HepG2 (cell line): ENCODE results near the gene CENPB. TPM values are rescaled to one million over a fixed set of nuclear protein-coding genes. Genes with fewer than 3 reads are reported as not detected.

Experiments used
- ATAC-seq: fragments of 200-7000 bp; cut with Tn5 transposase; 3 replicates; pipeline ENCODE4 v1.9.1; 2020; ENCODE audit warnings: mild to moderate bottlenecking, moderate library complexity
- BruUV-seq: library from RNA; stranded (reverse); fragments of 400-500 nt; replicated peaks from 2 replicates; lab custom pipeline; 2021; lab: Mats Ljungman, UMichigan
- CTCF ChIA-PET: fragments of 300-600 bp; formaldehyde crosslinking; extraction: SDS; loops from one replicate; lab custom pipeline; 2021; ENCODE audit warnings: low total read pairs, inconsistent platforms, low intra/inter-chr PET ratio; lab: Yijun Ruan, JAX
- POLR2A ChIA-PET: fragments of 350-600 bp; sonication (Branson Sonifier 250); formaldehyde crosslinking; loops from one replicate; lab custom pipeline; 2020; ENCODE audit warnings: antibody characterized with exemption, inconsistent platforms; lab: Yijun Ruan, JAX
- DNase-seq: peaks from one replicate; pipeline ENCODE4 v3.0.0-alpha.2; 2015; ENCODE audit warnings: low spot score
- FAIRE-seq: peaks from 3 replicates; lab custom pipeline; 2011; peaks lifted over from hg19 to GRCh38; lab: Jason Lieb, UNC
- H2AFZ ChIP-seq: one replicate; pipeline ENCODE4 v1.6.1; 2011; ENCODE audit warnings: low read length, inconsistent platforms
- H3K27ac ChIP-seq: fragments of 300-600 bp; 3 replicates; pipeline ENCODE4 v1.8.0; 2011; ENCODE audit warnings: mixed run types, mild to moderate bottlenecking, mixed read lengths, low read length, inconsistent platforms; ENCODE audit not compliant: insufficient read depth; ENCODE audit errors: extremely low read length
- H3K27me3 ChIP-seq, 2 experiments: fragments of 200-600 bp in 1 of 2; 2 replicates in 1 of 2; 3 replicates in 1 of 2; pipeline versions ENCODE4 v1.6.0 to v1.8.0; 2011; ENCODE audit warnings: low read length in 2 of 2, mild to moderate bottlenecking in 2 of 2, moderate library complexity in 2 of 2, inconsistent platforms in 1 of 2; ENCODE audit not compliant: insufficient read depth in 2 of 2, control insufficient read depth in 1 of 2
- H3K36me3 ChIP-seq, 2 experiments: fragments of 200-600 bp in 1 of 2; replicated peaks in 1 of 2; 2 replicates in 1 of 2; 3 replicates in 1 of 2; pipeline versions ENCODE4 v1.5.1 to v1.8.0; 2011; ENCODE audit warnings: low read length in 2 of 2, inconsistent platforms in 1 of 2; ENCODE audit not compliant: insufficient read depth in 2 of 2, control insufficient read depth in 1 of 2
- H3K4me1 ChIP-seq: 2 replicates; pipeline ENCODE4 v1.5.1; 2012; ENCODE audit warnings: low read length, inconsistent platforms; ENCODE audit not compliant: insufficient read depth
- H3K4me2 ChIP-seq: 2 replicates; pipeline ENCODE4 v1.6.0; 2011; ENCODE audit warnings: low read depth, low read length, inconsistent platforms
- H3K4me3 ChIP-seq, 3 experiments: fragments of 200-600 bp in 1 of 3; sonication (generic), shearing (Covaris generic) in 1 of 3; replicated peaks in 1 of 3; 2 replicates each; pipeline ENCODE4 v1.5.1; 2011 to 2016; ENCODE audit warnings: low read length in 3 of 3, inconsistent platforms in 2 of 3, low read depth in 2 of 3, mild to moderate bottlenecking in 2 of 3, control low read depth in 1 of 3, mixed read lengths in 1 of 3; ENCODE audit not compliant: insufficient read depth in 1 of 3
- H3K79me2 ChIP-seq: one replicate; pipeline ENCODE4 v1.6.1; 2011; ENCODE audit warnings: low read length, inconsistent platforms; ENCODE audit not compliant: insufficient read depth
- H3K9ac ChIP-seq: 2 replicates; pipeline ENCODE4 v1.6.0; 2011; ENCODE audit warnings: mild to moderate bottlenecking, low read depth, low read length, inconsistent platforms; ENCODE audit not compliant: insufficient read depth
- H3K9me3 ChIP-seq: 2 replicates; pipeline ENCODE4 v1.5.1; 2012; ENCODE audit warnings: mild to moderate bottlenecking, low read length
- H4K20me1 ChIP-seq: 2 replicates; pipeline ENCODE4 v1.6.0; 2011; ENCODE audit warnings: inconsistent platforms, mild to moderate bottlenecking, low read length, moderate library complexity; ENCODE audit not compliant: insufficient read depth
- AKAP8 ChIP-seq: sonication (generic); formaldehyde crosslinking; IDR thresholded peaks from 2 replicates; pipeline ENCODE4 v1.5.1; 2020; ENCODE audit warnings: mild to moderate bottlenecking, missing genetic modification reagents
- CEBPZ ChIP-seq: IDR thresholded peaks from 2 replicates; pipeline ENCODE4 v1.6.1; 2012; ENCODE audit warnings: low read length, improper control_type of control experiment
- FOSL2 ChIP-seq: sonication (generic); formaldehyde crosslinking; IDR thresholded peaks from 2 replicates; pipeline ENCODE4 v1.4.0; 2020; ENCODE audit warnings: missing genetic modification reagents
- KAT7 ChIP-seq: IDR thresholded peaks from 2 replicates; pipeline ENCODE4 v1.6.1; 2018; ENCODE audit warnings: borderline replicate concordance, missing compliant biosample characterization
- KMT2B ChIP-seq: IDR thresholded peaks from 2 replicates; pipeline ENCODE4 v1.6.1; 2016; ENCODE audit warnings: missing genetic modification reagents, missing compliant biosample characterization
- MAFK ChIP-seq, 2 experiments: IDR thresholded peaks in 1 of 2; conservative IDR thresholded peaks in 1 of 2; 2 replicates each; pipeline ENCODE4 v1.6.1; 2011; ENCODE audit warnings: improper control_type of control experiment in 2 of 2, low read length in 2 of 2
- NR2F1 ChIP-seq, 2 experiments: fragments of 450-650 bp in 1 of 2; formaldehyde crosslinking in 1 of 2; IDR thresholded peaks; 2 replicates each; pipeline versions ENCODE4 v1.5.0 to v1.6.1; 2016 to 2020; ENCODE audit warnings: mild to moderate bottlenecking in 1 of 2, missing compliant biosample characterization in 1 of 2, missing genetic modification reagents in 1 of 2, moderate library complexity in 1 of 2
- RBM22 ChIP-seq: fragments of 200-400 bp; formaldehyde crosslinking; optimal IDR thresholded peaks from 2 replicates; pipeline ENCODE3; 2017; ENCODE audit warnings: mild to moderate bottlenecking, low read length, moderate library complexity
- SAP130 ChIP-seq: IDR thresholded peaks from 2 replicates; pipeline ENCODE4 v1.6.1; 2016; ENCODE audit warnings: low read depth
- SIX1 ChIP-seq: sonication (generic); formaldehyde crosslinking; IDR thresholded peaks from 2 replicates; pipeline ENCODE4 v1.4.0; 2020; ENCODE audit warnings: missing genetic modification reagents, borderline replicate concordance
- SP5 ChIP-seq: IDR thresholded peaks from 2 replicates; pipeline ENCODE4 v1.6.1; 2016; ENCODE audit warnings: low read depth, borderline replicate concordance
- ZBTB33 ChIP-seq: sonication (generic); formaldehyde crosslinking; IDR thresholded peaks from 2 replicates; pipeline ENCODE4 v1.4.0; 2020; ENCODE audit warnings: missing genetic modification reagents
- whole genome bisulfite sequencing: methylation state at CpG from one replicate; pipeline ENCODE4 v1.1.6; 2017; ENCODE audit warnings: low lambda C conversion rate; 5-methylcytosine and 5-hydroxymethylcytosine counted together
- in situ Hi-C: cut with HindIII; loops from 2 replicates; pipeline ENCODE4 v1.10.0; 2017; ENCODE audit warnings: low pct_unique_long_range_greater_than_20kb; ENCODE audit not compliant: extremely low pct_ligation_motif_present
- intact Hi-C: fragments of 100-400 bp; cut with micrococcal nuclease; formaldehyde crosslinking; loops from one replicate; pipeline ENCODE4 v1.10.0; 2022; ENCODE audit not compliant: unreplicated experiment
- polyA plus RNA-seq, 8 experiments: library from polyadenylated mRNA; depleted of rRNA in 3 of 8; stranded (reverse) in 7 of 8; unstranded in 1 of 8; fragments of >200 nt; fragmentation: Illumina TruSeq in 4 of 8; extraction: Trizol in 4 of 8; gene quantifications; 2 replicates each; pipeline versions ENCODE4 v1.2.1 to v1.2.3, GENCODE V29; 2011 to 2016; ENCODE audit warnings: low read depth in 4 of 8, missing spikeins in 1 of 8, mixed read lengths in 1 of 8; ENCODE audit not compliant: insufficient read depth in 1 of 8
- total RNA-seq, 5 experiments: library from RNA; depleted of rRNA; stranded (reverse); fragments of >200 nt; fragmentation: Illumina TruSeq; extraction: Trizol; gene quantifications; 2 replicates each; pipeline ENCODE4 v1.2.3, GENCODE V29; 2016; ENCODE audit warnings: low read depth in 1 of 5
- TF ChIP-seq, protein P1 (sequence below): sonication (generic); formaldehyde crosslinking; IDR thresholded peaks from 2 replicates; pipeline ENCODE4 v1.5.0; 2020; ENCODE audit warnings: mild to moderate bottlenecking, missing genetic modification reagents, moderate library complexity

CENPB gene
- total and polyA plus RNA-seq, 2 of the 13 experiments (the other 11 are each of a cell fraction or from before 2014, with no cell fraction given): 10.4 to 54.5 TPM

- Histone ChIP-seq H2AFZ (peak overlapping the region; percentile 6), H3K9ac (peak overlapping the region; percentile 77), H3K36me3 (peaks cover 18 to 32% of the 10 kb centered on the region in 2 experiments), H3K27ac (peak overlapping the region; percentile 66), H3K4me1 (peaks cover 44% of the 10 kb centered on the region), H3K4me3 (peak overlapping the region; percentile 76 to 88 (median 85)), H4K20me1 (no peaks in the 10 kb centered on the region), H3K27me3 (no peaks in the 10 kb centered on the region; a peak in 1 of 5 replicates), H3K79me2 (peaks cover 20% of the 10 kb centered on the region), H3K9me3 (no peaks in the 10 kb centered on the region), H3K4me2 (peak overlapping the region; percentile 95)
- FAIRE-seq (peak; percentile 84), ATAC-seq (peak; percentile 40), DNase-seq (peak; percentile 85)
- CTCF ChIA-PET: interaction anchor here (1.3 kb wide), 1 partner anchor 22 kb away, joined by 3 read pairs; the partner anchor contains the start of gene AP5S1
- in situ Hi-C loops: no loop called here
- BruUV-seq: TSS peak; percentile 67
- intact Hi-C loops: loop anchor here (1.0 kb wide), 2 partner anchors 14 to 23 kb away; partner anchors contain the start of gene AP5S1
- POLR2A ChIA-PET: interaction anchor here (0.6 to 3.1 kb wide), 3 partner anchors 22 to 295 kb away, joined by 4 to 31 read pairs (median 23); partner anchors contain the start of gene AP5S1
- WGBS: 29% methylated on average over 19 of the region's 19 CpGs
- TF ChIP-seq CEBPZ (no peak), AKAP8 (CRISPR knock-in tag) (no peak), KAT7 (CRISPR knock-in tag) (no peak), FOSL2 (CRISPR knock-in tag) (peak; percentile 47; the same call in 1 of the 2 replicates), SP5 (CRISPR knock-in tag) (no peak), MAFK (conservative IDR thresholded peaks at IDR 0.05 in 1 of 2, IDR thresholded peaks at IDR 0.05 in 1 of 2; ENCODE audit: low read length in 2 of 2) (peak; percentile 91 to 97), RBM22 (no peak), SIX1 (CRISPR knock-in tag) (no peak), ZBTB33 (CRISPR knock-in tag) (no peak), KMT2B (no peak), NR2F1 (CRISPR knock-in tag; IDR thresholded peaks at IDR 0.05) (no peak), SAP130 (CRISPR knock-in tag) (peak; percentile 82)
- TF ChIP-seq, protein P1, sequence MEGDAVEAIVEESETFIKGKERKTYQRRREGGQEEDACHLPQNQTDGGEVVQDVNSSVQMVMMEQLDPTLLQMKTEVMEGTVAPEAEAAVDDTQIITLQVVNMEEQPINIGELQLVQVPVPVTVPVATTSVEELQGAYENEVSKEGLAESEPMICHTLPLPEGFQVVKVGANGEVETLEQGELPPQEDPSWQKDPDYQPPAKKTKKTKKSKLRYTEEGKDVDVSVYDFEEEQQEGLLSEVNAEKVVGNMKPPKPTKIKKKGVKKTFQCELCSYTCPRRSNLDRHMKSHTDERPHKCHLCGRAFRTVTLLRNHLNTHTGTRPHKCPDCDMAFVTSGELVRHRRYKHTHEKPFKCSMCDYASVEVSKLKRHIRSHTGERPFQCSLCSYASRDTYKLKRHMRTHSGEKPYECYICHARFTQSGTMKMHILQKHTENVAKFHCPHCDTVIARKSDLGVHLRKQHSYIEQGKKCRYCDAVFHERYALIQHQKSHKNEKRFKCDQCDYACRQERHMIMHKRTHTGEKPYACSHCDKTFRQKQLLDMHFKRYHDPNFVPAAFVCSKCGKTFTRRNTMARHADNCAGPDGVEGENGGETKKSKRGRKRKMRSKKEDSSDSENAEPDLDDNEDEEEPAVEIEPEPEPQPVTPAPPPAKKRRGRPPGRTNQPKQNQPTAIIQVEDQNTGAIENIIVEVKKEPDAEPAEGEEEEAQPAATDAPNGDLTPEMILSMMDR: 0 out of 2 replicates have a peak, but pooled peaks have one; percentile 7
Measured at GRCh38 chr20:3797592-3798372, 11.2 kb upstream of the CENPB start.
